Activated naive CD8-positive, alpha-beta T cell treated with anti-CD3 and anti-CD28 coated beads for 36 hours (primary cell): ENCODE results near the gene TPPP. TPM values are rescaled to one million over a fixed set of nuclear protein-coding genes. Genes with fewer than 3 reads are reported as not detected.
"Not testable (repeated sequence)": the region's sequence is repeated elsewhere in the genome, so short reads cannot be mapped to it uniquely, and the experiment has no call there.

Experiments
- DNase-seq: peaks from one replicate; pipeline ENCODE4 v3.0.0; 2021
- H3K27ac Mint-ChIP-seq: one replicate; pipeline ENCODE4 v1.8.0; 2022; ENCODE audit warnings: mild to moderate bottlenecking, moderate library complexity, mixed read lengths
- H3K27me3 Mint-ChIP-seq: one replicate; pipeline ENCODE4 v1.8.0; 2022; ENCODE audit warnings: mild to moderate bottlenecking, mixed read lengths
- H3K36me3 Mint-ChIP-seq: one replicate; pipeline ENCODE4 v1.8.0; 2021; ENCODE audit warnings: mild to moderate bottlenecking, mixed read lengths
- H3K4me1 Mint-ChIP-seq: one replicate; pipeline ENCODE4 v1.8.0; 2021; ENCODE audit warnings: mixed read lengths
- H3K4me3 Mint-ChIP-seq: one replicate; pipeline ENCODE4 v1.8.0; 2022; ENCODE audit warnings: mild to moderate bottlenecking, moderate library complexity, mixed read lengths
- H3K9me3 Mint-ChIP-seq: one replicate; pipeline ENCODE4 v1.8.0; 2022; ENCODE audit warnings: mixed read lengths
- total RNA-seq, 2 experiments: library from RNA; stranded (reverse); gene quantifications; one replicate each; pipeline ENCODE4 v1.2.3, GENCODE V29; 2021

TPPP gene
- total RNA-seq, result under 1 TPM in 1 of 2 experiments, not detected in 1; 0.08 TPM

- H3K36me3 Mint-ChIP-seq, H3K27me3 Mint-ChIP-seq, H3K4me3 Mint-ChIP-seq, H3K27ac Mint-ChIP-seq, H3K4me1 Mint-ChIP-seq, H3K9me3 Mint-ChIP-seq: not testable (repeated sequence)
- DNase-seq, result peak; percentile 77
Observed at GRCh38 chr5:693271-694041, at the start of gene TPPP. Gene TPPP (minus strand): TSS chr5:693352. CDS start chr5:678060, 15,292 bp downstream.

DNA sequence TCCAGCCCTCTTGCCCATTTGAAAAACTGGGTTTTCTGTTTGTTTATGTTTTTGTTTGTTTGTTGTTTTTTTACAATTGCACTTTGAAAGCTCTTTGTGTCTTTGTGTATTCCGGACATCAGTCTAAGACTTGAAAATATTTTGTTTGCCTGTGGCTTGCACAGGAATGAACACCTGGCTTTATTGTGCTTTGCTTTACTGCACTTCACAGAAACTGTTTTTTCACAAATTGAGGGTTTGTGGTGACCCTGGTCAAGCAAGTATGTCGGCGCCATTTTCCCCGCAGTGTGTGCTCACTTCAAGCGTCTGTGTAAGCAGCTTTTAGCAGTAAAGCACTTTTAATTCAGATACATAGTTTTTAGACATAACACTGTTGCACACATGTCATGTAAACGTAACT, 49.1 kb upstream of the TPPP start:
- H3K4me1 Mint-ChIP-seq, H3K27me3 Mint-ChIP-seq, H3K4me3 Mint-ChIP-seq, H3K27ac Mint-ChIP-seq, DNase-seq, H3K36me3 Mint-ChIP-seq, H3K9me3 Mint-ChIP-seq: not testable (repeated sequence)

DNA sequence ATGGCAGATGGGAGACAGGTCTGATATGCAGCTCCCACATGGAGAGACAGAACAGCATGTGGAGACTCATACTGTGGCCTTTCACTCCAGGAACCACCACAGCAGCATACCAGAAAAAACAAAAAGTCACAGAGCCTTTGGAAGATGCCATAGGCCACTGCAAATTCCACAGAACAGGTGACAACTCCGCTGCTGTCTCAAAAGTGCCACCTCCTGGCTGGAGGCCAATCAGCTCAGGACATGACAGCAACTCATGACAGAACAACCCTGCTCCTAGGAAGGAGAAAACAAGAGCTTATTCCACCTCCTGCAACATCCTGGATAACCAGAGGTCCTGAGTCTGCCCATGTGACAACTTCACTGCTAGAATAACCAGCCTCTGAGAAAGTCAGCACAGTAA, 41.0 kb upstream of the TPPP start:
- H3K4me1 Mint-ChIP-seq, H3K27me3 Mint-ChIP-seq, DNase-seq, H3K9me3 Mint-ChIP-seq, H3K4me3 Mint-ChIP-seq, H3K27ac Mint-ChIP-seq, H3K36me3 Mint-ChIP-seq: not testable (repeated sequence)

DNA sequence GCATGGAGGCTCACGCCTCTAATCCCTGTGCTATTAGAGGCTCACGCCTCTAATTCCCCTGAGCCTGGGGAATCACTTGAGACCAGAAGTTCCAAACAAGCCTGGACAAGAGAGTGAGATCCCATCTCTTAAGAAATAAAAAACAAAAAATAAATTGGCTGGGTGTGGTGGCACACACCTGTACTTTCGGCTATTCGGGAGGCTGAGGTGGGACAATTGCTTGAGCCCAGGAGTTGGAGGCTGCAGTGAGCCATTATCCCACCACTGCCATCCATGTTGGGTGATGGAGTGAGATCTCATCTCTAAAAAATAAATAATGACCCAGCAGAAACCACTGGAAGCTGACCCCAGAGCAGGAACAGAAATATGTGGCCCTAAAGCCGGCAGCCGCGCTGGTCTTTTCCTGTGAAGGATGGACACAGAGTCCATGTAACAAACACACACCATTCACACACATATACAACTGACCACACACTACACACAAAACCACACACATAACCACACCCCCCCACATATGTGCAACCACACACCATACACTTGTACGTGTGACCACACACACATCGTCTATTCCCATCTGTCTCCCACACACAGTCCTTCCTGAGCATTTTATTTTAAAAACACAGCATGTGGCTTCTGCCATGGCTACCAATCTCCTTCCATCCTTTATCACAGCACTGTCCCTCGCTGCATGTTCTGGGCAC, 39.8 kb upstream of the TPPP start:
- H3K27me3 Mint-ChIP-seq, H3K4me3 Mint-ChIP-seq, H3K27ac Mint-ChIP-seq, H3K4me1 Mint-ChIP-seq, H3K9me3 Mint-ChIP-seq, H3K36me3 Mint-ChIP-seq, DNase-seq: not testable (repeated sequence)

DNA sequence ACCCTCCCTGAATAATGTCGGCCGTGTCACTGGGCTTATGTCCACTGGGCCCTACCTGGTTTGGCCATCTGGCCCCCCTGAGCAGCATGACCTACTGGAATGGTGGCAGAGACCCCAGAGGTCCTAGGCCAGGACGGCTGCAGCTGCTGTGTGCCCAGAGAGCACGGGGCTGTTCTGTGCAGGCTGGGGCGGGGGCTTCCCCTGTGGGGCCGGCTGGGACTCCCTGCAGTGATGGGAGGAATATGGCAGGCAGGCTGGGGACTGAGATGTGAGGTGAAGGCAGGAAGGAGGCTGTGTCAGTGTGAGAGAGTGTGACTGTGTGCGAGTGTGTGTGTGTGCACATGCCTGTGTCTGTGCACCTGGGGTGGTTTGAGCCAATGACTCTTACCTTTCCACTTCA, 36.1 kb upstream of the TPPP start:
- DNase-seq, H3K4me1 Mint-ChIP-seq, H3K9me3 Mint-ChIP-seq, H3K27ac Mint-ChIP-seq, H3K27me3 Mint-ChIP-seq, H3K36me3 Mint-ChIP-seq, H3K4me3 Mint-ChIP-seq: not testable (repeated sequence)

DNA sequence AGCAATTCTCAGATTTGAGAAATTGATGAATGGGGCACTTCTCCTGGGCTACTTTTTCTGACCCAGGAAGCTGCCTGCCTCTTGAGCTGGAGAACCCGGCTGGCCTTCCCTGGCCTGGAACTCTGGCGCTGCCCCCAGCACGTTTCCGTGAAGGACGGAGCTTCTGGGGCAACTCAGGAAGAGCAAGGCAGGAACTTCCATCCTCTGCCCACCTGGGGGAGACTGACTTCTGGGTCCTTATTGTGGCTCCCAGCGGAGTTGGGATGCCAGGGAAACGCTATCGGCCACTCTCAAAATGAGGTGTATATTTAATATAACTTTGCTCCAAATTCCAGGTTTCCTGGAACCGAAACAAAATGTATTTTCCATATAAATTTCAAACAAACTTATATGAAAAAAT, 33.9 kb upstream of the TPPP start:
- not testable (repeated sequence) for H3K9me3 Mint-ChIP-seq

DNA sequence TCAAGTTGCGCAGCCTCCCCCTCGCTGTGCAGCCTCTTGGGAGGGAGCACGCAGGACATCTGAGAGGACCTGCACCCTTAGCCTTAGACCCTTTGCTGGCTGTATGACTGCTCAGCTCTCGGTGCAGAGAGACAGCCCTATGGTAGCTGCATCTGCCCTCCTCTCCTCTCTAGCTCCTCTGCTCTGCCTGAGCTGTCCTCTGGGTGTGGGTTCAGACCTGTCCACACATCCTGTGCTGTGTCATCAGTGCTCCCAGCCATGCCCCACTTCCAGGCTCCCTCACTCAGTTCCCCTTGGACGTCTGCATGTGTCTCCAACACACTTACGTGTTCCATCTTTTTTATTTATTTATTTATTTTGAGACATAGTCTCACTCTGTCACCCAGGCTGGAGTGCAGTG, 30.7 kb upstream of the TPPP start:
- H3K9me3 Mint-ChIP-seq, result not testable (repeated sequence)

More for the DNA sequence above, 33.9 kb upstream of the TPPP start:
- not testable (repeated sequence) for DNase-seq, H3K36me3 Mint-ChIP-seq, H3K4me3 Mint-ChIP-seq, H3K27me3 Mint-ChIP-seq, H3K4me1 Mint-ChIP-seq, H3K27ac Mint-ChIP-seq

GRCh38 chr5:723309-723708, 30.2 kb upstream of the TPPP start:
- not testable (repeated sequence) for H3K9me3 Mint-ChIP-seq, H3K36me3 Mint-ChIP-seq, H3K4me3 Mint-ChIP-seq, DNase-seq, H3K4me1 Mint-ChIP-seq, H3K27ac Mint-ChIP-seq
- H3K27me3 Mint-ChIP-seq, result peaks cover 16% of the 10 kb centered on the region

More for the DNA sequence above, 30.7 kb upstream of the TPPP start:
- DNase-seq, H3K36me3 Mint-ChIP-seq, H3K4me1 Mint-ChIP-seq, H3K27ac Mint-ChIP-seq, H3K4me3 Mint-ChIP-seq: not testable (repeated sequence)
- H3K27me3 Mint-ChIP-seq, result peaks cover 15% of the 10 kb centered on the region

DNA sequence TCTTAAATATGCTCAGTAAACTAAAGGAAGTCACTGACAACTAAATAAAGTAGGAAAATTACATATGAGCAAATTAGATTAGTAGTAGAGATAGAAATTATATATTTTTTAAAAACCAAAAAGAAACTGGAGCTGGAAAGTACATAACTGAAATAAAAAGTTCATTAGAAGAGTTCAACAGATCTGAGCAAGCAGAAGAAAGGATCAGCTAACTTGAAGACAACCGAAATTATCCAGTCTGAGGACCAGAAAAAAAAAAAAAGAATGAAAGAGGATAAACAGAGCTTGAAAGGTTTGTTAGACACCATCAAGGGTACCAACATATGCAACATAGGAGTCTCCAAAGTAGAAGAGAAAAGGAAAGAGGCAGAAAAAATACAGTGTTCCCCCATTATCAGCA, 26.2 kb upstream of the TPPP start:
- H3K9me3 Mint-ChIP-seq, H3K27ac Mint-ChIP-seq, H3K4me1 Mint-ChIP-seq, H3K4me3 Mint-ChIP-seq, DNase-seq, H3K36me3 Mint-ChIP-seq: not testable (repeated sequence)
- H3K27me3 Mint-ChIP-seq, result peaks cover 20% of the 10 kb centered on the region

- peaks cover 7% of the 10 kb centered on the region for H3K9me3 Mint-ChIP-seq
- no peak for DNase-seq
- no peaks in the 10 kb centered on the region for H3K36me3 Mint-ChIP-seq
- no peak overlapping the region for H3K27ac Mint-ChIP-seq
- H3K27me3 Mint-ChIP-seq, result peaks cover 22% of the 10 kb centered on the region
- H3K4me1 Mint-ChIP-seq, result no peaks in the 10 kb centered on the region
- no peak overlapping the region for H3K4me3 Mint-ChIP-seq
Observed at GRCh38 chr5:717143-717542, 24.0 kb upstream of the TPPP start.

DNA sequence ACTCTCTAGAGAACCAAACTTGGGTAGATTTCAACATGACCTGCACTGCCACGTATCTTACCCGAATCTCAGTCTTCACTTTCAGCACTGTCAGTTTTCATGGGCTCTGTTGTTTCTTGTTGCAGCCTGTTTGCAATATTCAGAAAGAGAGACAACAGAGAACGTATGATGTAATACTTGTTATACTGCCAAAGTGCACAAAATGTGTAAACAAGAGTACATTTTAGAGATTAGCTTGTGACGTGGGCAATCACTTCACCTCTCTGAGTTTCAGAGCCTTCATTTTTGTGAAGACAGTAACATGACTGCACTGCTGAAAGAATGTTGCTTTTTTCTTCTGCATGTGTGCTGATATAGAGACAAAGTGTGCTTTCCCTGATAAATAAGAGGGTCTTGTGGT, 23.6 kb upstream of the TPPP start:
- H3K4me3 Mint-ChIP-seq, H3K9me3 Mint-ChIP-seq, H3K27ac Mint-ChIP-seq, H3K36me3 Mint-ChIP-seq, H3K4me1 Mint-ChIP-seq, DNase-seq: not testable (repeated sequence)
- peaks cover 23% of the 10 kb centered on the region for H3K27me3 Mint-ChIP-seq

DNA sequence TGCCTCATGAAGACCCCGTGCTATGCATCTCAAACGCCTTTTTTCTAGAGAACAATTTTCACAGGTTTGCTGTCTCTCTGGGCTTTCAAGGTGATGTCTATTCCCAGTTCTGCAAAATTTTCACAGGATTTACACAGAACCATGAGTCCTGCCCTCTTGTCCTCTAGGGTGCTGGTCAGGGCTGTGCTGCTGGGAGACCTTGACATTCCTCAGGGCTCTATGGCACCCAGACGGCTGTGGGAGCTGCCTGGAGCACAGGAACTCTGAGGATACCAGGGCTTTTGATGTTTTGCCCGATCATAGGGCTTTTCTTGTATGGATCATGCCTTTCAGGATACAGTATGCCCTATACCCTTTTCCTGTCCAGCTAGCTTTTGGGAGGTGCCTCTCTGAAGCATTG, 22.5 kb upstream of the TPPP start:
- H3K9me3 Mint-ChIP-seq, H3K27ac Mint-ChIP-seq, H3K36me3 Mint-ChIP-seq, H3K4me3 Mint-ChIP-seq, H3K4me1 Mint-ChIP-seq, DNase-seq: not testable (repeated sequence)
- peaks cover 28% of the 10 kb centered on the region for H3K27me3 Mint-ChIP-seq

DNA sequence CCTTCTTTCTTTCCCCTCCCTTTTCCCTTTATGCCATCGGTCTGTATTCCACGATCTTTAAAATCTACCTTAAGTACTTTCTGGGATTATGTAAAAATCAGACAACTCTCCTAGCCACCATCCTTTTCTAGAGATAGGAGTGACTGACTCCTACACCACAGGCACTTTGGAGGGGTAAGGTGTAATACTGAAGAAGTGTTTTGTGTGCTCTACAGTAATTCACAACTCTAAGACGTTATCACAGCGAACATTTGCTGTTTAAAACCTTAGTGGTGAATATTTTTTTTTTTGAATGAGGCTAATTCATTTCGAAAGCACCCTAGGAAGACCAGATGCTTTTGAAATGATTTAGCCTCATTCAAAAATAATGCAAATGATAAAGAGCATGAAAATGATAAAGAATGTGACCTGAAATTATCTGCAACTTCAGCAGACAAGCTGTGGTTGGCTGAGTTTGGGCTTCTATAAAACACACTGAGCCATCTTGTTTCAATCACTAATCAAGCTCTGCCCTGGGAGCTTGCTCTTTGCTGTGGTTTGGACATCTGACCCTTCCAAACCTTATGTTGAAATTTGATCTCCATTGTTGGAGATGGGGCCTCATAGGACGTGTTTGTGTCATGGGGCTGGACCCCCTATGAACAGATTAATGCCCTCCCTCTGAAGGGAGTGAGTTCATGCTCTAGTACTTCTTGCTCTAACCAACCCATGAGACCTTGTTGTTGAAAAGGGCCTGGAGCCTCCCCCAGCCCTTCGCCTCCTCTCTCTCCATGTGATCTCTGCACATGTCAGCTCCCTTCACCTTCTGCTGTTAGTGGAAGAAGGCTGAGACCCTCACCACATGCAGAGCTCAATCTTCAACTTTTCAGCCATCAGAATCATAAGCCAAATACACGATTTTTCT, 21.3 kb upstream of the TPPP start:
- not testable (repeated sequence) for H3K4me3 Mint-ChIP-seq, DNase-seq, H3K9me3 Mint-ChIP-seq, H3K27ac Mint-ChIP-seq, H3K4me1 Mint-ChIP-seq, H3K36me3 Mint-ChIP-seq
- H3K27me3 Mint-ChIP-seq, result peaks cover 27% of the 10 kb centered on the region

- not testable (repeated sequence) for H3K4me3 Mint-ChIP-seq
Observed at GRCh38 chr5:713686-714085, 20.5 kb upstream of the TPPP start.

GRCh38 chr5:708848-709517, 15.8 kb upstream of the TPPP start:
- H3K9me3 Mint-ChIP-seq, H3K36me3 Mint-ChIP-seq: not testable (repeated sequence)

More at GRCh38 chr5:713686-714085, 20.5 kb upstream of the TPPP start:
- H3K27ac Mint-ChIP-seq, H3K4me1 Mint-ChIP-seq, H3K36me3 Mint-ChIP-seq, H3K9me3 Mint-ChIP-seq, DNase-seq: not testable (repeated sequence)
- H3K27me3 Mint-ChIP-seq, result peaks cover 24% of the 10 kb centered on the region

More at GRCh38 chr5:708848-709517, 15.8 kb upstream of the TPPP start:
- peaks cover 14% of the 10 kb centered on the region for H3K27me3 Mint-ChIP-seq
- DNase-seq, H3K27ac Mint-ChIP-seq, H3K4me1 Mint-ChIP-seq, H3K4me3 Mint-ChIP-seq: not testable (repeated sequence)
